ENCODE data around the gene ADGRL2.

DNA sequence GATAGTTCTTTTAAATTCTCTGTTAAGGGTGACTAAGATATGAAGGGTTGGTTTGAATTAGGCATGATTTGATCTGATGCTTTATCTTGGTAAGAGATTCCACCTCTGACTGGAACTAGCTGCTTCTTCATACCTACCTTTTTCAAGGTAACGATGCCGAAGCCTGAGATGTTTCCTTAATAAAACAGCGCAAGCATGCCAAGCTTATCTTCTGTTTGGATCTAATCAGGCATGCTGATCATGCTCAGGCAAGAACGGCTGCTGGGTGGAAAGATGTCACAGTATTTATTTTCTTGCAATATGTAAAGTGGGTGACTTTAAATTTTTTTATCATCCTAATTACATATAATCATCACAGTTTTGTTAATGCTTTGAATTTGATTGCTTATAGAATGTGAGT, 148.7 kb downstream of the ADGRL2 start:
- TF ChIP-seq POLR2A (IDR thresholded peaks at IDR 0.05): no peak
- TF ChIP-seq, protein P1, sequence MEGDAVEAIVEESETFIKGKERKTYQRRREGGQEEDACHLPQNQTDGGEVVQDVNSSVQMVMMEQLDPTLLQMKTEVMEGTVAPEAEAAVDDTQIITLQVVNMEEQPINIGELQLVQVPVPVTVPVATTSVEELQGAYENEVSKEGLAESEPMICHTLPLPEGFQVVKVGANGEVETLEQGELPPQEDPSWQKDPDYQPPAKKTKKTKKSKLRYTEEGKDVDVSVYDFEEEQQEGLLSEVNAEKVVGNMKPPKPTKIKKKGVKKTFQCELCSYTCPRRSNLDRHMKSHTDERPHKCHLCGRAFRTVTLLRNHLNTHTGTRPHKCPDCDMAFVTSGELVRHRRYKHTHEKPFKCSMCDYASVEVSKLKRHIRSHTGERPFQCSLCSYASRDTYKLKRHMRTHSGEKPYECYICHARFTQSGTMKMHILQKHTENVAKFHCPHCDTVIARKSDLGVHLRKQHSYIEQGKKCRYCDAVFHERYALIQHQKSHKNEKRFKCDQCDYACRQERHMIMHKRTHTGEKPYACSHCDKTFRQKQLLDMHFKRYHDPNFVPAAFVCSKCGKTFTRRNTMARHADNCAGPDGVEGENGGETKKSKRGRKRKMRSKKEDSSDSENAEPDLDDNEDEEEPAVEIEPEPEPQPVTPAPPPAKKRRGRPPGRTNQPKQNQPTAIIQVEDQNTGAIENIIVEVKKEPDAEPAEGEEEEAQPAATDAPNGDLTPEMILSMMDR (IDR thresholded peaks at IDR 0.05): no peak
